Measurements from ENCODE around the gene COL10A1.

The COL10A1 gene

DNA sequence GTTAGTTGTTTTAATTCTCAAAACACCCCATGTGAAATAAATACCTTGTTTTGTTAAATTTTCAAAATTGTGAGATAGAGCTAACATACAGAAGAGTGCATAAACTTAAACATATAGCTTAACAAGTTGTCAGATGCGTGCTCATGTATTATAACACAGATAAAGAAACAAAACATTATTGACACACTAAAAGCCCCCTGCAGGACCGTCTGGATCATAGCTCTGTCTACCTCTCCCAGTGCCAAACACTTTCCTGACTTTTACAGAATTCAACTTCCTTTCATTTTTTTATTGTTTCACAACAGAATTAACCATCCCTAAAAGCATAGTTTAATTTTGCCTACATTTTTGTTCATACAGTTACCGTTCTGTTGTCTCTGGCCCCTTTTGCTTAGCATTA is 47.4 kb downstream of the COL10A1 start:
- DNase-seq = no peak

DNA sequence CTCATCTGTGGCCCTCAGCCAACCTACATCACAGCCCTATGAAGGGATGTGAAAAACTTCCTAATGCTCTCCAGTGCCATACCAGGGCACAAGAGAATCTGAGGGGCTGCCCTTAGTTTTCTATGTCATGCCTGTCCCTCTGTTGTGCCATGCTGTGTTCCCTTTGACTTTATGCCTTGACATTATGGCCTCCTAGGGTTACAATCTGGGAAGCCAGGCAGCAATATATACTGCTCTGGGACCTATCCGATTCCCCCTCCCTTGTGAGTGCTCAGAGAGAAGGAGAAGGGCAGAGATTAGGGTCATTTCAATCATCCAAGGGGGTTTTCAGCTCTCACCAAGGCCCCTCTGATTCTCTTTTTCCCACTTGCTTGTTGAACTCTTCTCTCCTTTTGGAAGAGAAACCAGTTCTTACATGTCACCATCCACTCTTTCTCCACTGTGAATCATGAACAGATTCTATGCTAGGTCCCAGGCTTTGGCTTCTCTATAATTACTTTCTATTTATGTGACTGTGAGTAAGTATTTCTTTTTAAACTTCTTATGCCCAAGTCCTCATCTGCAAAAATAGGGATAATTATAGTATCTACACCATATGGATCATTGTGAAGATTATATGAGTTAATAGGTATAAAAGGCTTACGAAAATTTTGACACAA is 51.1 kb downstream of the COL10A1 start:
- no peak for DNase-seq

DNA sequence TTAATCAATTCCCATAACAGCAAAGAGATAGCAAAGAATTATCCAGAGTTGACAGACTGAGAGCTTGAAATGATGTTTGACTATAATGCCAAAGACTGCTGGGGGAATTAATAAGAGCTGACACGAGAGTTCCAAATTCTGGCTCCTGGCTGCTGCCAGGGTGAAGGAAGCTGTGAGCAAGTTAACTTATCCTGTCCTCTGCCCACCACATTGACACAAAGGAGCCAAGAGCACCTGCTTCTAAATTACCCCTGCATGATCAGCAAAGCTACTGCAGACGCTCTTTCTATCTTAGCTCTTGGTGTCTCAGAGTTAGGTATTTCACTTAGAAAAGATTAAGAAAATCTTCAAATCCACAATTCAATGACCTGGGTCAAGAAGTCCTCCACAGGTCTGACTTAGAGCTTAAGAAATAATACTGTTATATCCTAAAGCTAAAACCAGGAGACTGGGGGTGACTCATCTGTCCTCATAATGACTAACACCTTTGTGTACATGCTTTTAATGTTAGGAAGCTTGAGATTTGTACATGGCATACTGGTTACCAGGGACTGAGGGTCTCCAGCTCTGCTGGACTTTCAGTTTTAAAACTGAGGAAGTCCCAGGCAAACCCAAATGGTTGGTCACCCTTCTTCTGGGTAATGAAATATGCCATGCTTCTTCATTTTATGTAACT is 52.0 kb downstream of the COL10A1 start:
- no peak for DNase-seq

DNA sequence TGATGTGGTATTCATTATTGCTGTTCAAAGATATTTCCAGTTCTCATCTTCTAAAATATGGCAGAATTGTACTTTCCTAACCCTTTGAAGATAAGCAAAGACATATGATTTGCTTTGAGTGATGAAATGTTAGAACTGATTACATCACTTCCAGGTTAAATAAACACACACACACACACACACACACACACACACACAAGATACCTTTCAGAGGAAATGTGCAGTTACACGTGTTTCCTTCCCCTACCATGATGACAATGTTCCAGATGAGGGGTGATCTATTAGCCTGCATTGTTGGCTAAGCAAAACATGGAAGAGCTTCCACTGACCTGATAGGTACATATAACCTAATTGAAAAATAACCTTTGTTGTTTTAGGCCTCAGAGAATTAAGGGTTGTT is 53.6 kb downstream of the COL10A1 start:
- DNase-seq = no peak

DNA sequence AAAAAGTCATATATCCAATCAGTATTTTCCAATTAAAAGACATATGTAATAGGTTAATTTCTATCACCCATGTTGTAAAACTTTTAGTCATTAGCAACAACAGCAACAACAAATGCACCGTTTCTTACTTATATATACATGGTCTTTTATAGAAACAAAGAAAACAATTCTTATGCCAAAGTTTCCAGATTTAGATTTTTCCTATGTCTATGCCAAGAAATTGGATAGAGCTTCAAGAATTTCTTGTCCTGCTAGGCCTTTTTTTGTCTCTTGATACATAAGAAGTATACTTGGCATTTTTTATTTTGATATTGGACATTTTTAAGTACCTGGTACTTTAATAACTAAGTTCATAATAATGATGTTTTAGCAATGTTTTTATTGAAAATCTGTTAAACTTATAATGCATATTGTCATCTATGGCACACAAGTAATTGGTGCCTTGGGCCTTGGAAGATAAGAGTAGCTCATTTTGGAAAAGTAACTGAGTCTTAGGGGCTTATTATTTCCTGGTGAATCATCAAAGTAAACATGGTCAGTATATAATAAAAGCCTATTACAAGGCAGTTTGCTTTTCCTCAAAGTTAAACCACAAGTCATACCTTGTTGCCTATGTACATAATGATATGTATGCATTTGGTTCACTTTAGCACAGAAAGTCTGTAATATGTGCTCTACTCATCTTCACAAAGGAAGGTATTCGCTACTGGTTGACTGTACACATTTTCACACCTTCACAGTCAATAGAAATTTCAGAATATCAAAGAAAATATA is 55.1 kb downstream of the COL10A1 start:
- DNase-seq = no peak

DNA sequence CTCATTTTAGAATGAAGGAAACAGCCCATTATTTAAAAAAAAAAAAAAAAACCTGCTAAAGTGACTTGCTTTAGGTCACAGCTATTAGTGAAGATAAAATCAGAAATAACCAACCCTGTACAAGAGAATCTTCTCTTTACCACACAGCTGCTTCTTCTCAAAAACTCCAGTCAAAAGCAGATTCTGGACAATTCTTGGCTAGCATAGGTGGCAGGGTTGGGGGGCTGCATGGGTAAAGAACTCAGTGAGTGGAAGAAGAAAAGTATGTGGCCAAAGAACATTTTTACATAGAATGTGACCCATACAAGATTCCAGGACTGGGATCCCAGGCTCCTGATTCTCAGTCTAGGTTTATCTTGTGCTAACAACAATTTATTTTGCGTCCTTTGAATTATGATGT is 55.8 kb downstream of the COL10A1 start:
- no peak for DNase-seq
